ENCODE data around the gene BUB1.
"Not testable (repeated sequence)": the region's sequence is repeated elsewhere in the genome, so short reads cannot be mapped to it uniquely, and the experiment has no call there.

DNA sequence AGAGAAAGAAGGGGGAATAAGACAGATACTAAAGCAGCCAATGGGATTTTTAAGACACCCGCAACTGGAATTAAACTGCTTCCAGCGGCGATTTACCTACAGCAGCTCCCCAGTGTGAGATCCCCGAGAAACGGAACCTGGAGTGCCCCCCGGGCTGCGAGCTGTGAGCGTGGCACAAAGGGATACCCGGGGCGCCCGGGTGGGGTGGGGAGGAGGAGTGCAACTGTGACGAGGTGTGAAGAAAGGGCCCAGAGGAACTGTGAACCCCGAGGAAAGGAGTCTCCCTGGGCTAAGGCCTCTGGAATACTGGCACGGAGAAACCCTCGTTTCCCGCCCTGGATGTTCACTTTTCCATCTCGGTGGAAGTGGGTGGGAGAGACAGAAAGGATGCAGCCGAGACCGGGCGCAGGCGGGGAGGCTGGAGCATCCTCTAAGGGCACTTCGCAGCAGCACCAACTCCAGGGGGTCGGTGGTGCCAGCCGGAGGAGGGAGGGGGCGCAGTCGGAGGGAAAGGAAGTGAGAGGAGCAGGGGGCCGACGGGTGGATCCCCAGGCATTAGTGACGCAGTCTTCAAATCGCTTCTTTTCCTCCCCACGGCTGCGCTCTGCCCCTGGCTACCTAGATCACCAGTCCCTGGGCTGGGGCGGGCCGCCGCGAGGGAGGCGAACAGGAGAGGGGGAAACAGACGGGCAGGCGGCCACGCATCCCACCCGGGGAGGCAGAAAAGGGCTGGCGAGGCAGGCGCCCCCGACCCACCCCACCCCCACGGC lies 67.8 kb downstream of the BUB1 start:
- TF ChIP-seq, protein P1, sequence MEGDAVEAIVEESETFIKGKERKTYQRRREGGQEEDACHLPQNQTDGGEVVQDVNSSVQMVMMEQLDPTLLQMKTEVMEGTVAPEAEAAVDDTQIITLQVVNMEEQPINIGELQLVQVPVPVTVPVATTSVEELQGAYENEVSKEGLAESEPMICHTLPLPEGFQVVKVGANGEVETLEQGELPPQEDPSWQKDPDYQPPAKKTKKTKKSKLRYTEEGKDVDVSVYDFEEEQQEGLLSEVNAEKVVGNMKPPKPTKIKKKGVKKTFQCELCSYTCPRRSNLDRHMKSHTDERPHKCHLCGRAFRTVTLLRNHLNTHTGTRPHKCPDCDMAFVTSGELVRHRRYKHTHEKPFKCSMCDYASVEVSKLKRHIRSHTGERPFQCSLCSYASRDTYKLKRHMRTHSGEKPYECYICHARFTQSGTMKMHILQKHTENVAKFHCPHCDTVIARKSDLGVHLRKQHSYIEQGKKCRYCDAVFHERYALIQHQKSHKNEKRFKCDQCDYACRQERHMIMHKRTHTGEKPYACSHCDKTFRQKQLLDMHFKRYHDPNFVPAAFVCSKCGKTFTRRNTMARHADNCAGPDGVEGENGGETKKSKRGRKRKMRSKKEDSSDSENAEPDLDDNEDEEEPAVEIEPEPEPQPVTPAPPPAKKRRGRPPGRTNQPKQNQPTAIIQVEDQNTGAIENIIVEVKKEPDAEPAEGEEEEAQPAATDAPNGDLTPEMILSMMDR (IDR thresholded peaks at IDR 0.05), result not testable (repeated sequence)
- TF ChIP-seq POLR2A (IDR thresholded peaks at IDR 0.05), result not testable (repeated sequence)

Measured in adrenal gland (tissue), 5 donors.